Pancreas (tissue), 10 donors: ENCODE data around the gene CD300C. TPM values are rescaled to one million over a fixed set of nuclear protein-coding genes. Genes with fewer than 3 reads are reported as not detected.

Source experiments
- ATAC-seq, 4 donors: fragments of 200-7000 bp; cut with Tn5 transposase; one replicate each; pipeline versions ENCODE4 v1.8.0 to v1.9.1; 2020; ENCODE audit warnings: mild to moderate bottlenecking in 4 of 4, moderate library complexity in 4 of 4
- DNase-seq, 6 donors: peaks; one replicate each; pipeline ENCODE4 v3.0.0-alpha.2; 2020
- FAIRE-seq: peaks from 2 replicates; lab custom pipeline; 2012; peaks lifted over from hg19 to GRCh38; lab: Jason Lieb, UNC
- H3K27ac ChIP-seq, 4 donors: fragments of 200-600 bp; sonication (generic); 1 replicate in 3 of 4; 2 replicates in 1 of 4; pipeline versions ENCODE4 v1.5.0 to v1.8.0; 2020
- H3K27me3 ChIP-seq, 4 donors: fragments of 200-600 bp; one replicate each; pipeline ENCODE4 v1.8.0; 2021
- H3K36me3 ChIP-seq, 3 donors: fragments of 200-600 bp; sonication (generic) in 1 of 3; one replicate each; pipeline versions ENCODE4 v1.5.0 to v1.8.0; 2020 to 2021
- H3K4me1 ChIP-seq, 3 donors: fragments of 200-600 bp; one replicate each; pipeline ENCODE4 v1.8.0; 2021
- H3K4me3 ChIP-seq, 4 donors: fragments of 200-600 bp; sonication (generic) in 2 of 4; one replicate each; pipeline versions ENCODE4 v1.5.0 to v1.8.0; 2020 to 2021
- H3K9me3 ChIP-seq, 4 donors: fragments of 200-600 bp; one replicate each; pipeline ENCODE4 v1.8.0; 2021
- CTCF ChIP-seq, 4 donors: fragments of 200-600 bp; sonication (generic) in 3 of 4; IDR thresholded peaks; one replicate each; pipeline versions ENCODE4 v1.5.0 to v1.8.0; 2021; ENCODE audit warnings: antibody characterized with exemption in 4 of 4
- WGBS, 2 donors: extraction: QIAGEN DNeasy Blood & Tissue Kit; methylation state at CpG; one replicate each; pipeline ENCODE4 v1.1.7; 2013; 5-methylcytosine and 5-hydroxymethylcytosine counted together
- intact Hi-C, 3 donors: fragments of 100-400 bp; cut with DNase I; formaldehyde crosslinking; loops; one replicate each; pipeline versions ENCODE4 v1.11.1 to v1.14.2; 2022
- polyA plus RNA-seq, 2 donors: library from polyadenylated mRNA; stranded (reverse); fragments of 200-250 nt; gene quantifications; one replicate each; pipeline ENCODE4 v1.2.3, GENCODE V29; 2013
- total RNA-seq, 6 donors: library from RNA; stranded (reverse); fragmentation: NEBNext Ultra II Directional in 4 of 6; extraction: Animal tissue kit (Norgen Biotek cat#: 25700) in 4 of 6; gene quantifications; one replicate each; pipeline versions ENCODE4 v1.2.1 to v1.2.4, GENCODE V29; 2021 to 2023
- donor health status: healthy with polysubstance abuse.
- donor health status: DM: no; HTN: no; CAD: no; lungs with moderate emphysema.
- donor health status: DM: no; HTN: no; CAD: no.
- donor health status: control.
- donor health status: control.
- donor health status: Bipolar disorder and iron deficiency.
- donor health status: DM: yes; HTN: yes; CAD: no.
- donor health status: DM: no; HTN: no; CAD: no.
- donor health status: DM: no; HTN: no; CAD: no.
- donor health status: DM: yes; HTN: yes; CAD: no.

The CD300C gene
- total and polyA plus RNA-seq, 8 donors: 0.19 to 1.5 (median 0.22) TPM; not detected in 1

GRCh38 chr17:74585711-74586110 is 39.8 kb upstream of the CD300C start:
- intact Hi-C loops: no loop called here
- WGBS, 2 donors: 69 to 72% methylated on average over 5 of the region's 5 CpGs
- no peaks in the 10 kb centered on the region for H3K4me1 ChIP-seq
- TF ChIP-seq CTCF (IDR thresholded peaks at IDR 0.05): no peak
- H3K9me3 ChIP-seq: no peaks in the 10 kb centered on the region
- DNase-seq: no peak
- H3K27me3 ChIP-seq: peaks cover 0 to 9% (median 2%) of the 10 kb centered on the region in 4 donors
- no peak for ATAC-seq
- no peak for FAIRE-seq
- no peaks in the 10 kb centered on the region for H3K36me3 ChIP-seq
- no peak overlapping the region for H3K27ac ChIP-seq
- H3K4me3 ChIP-seq: no peak overlapping the region

- H3K36me3 ChIP-seq: no peaks in the 10 kb centered on the region
- H3K27ac ChIP-seq: no peak overlapping the region
- intact Hi-C loops: no loop called here
- peaks cover 0 to 9% (median 2%) of the 10 kb centered on the region in 4 donors for H3K27me3 ChIP-seq
- no peaks in the 10 kb centered on the region for H3K9me3 ChIP-seq
- H3K4me1 ChIP-seq: no peaks in the 10 kb centered on the region
- ATAC-seq: no peak
- TF ChIP-seq CTCF (IDR thresholded peaks at IDR 0.05): no peak
- FAIRE-seq: no peak
- DNase-seq: no peak
- WGBS, 2 donors: 57 to 74% methylated on average over 14 of the region's 14 CpGs
- no peak overlapping the region for H3K4me3 ChIP-seq
These were observed 38.6 kb upstream of the CD300C start for GRCh38 chr17:74584292-74585060.

- intact Hi-C loops: no loop called here
- no peaks in the 10 kb centered on the region for H3K36me3 ChIP-seq
- H3K27me3 ChIP-seq: peaks cover 0 to 9% (median 0%) of the 10 kb centered on the region in 4 donors
- no peak for DNase-seq
- no peak for TF ChIP-seq CTCF (IDR thresholded peaks at IDR 0.05)
- no peaks in the 10 kb centered on the region for H3K4me1 ChIP-seq
- no peak overlapping the region for H3K4me3 ChIP-seq
- FAIRE-seq: no peak
- WGBS, 2 donors: 80 to 82% methylated on average over 10 of the region's 10 CpGs
- H3K27ac ChIP-seq: no peak overlapping the region
- no peaks in the 10 kb centered on the region for H3K9me3 ChIP-seq
- no peak for ATAC-seq
These were observed 36.7 kb upstream of the CD300C start for GRCh38 chr17:74582633-74583032.

GRCh38 chr17:74579900-74580299 is 34.0 kb upstream of the CD300C start:
- DNase-seq (no peak), ATAC-seq (no peak), FAIRE-seq (no peak)
- H3K4me1 ChIP-seq: no peaks in the 10 kb centered on the region
- no peaks in the 10 kb centered on the region for H3K27me3 ChIP-seq
- H3K4me3 ChIP-seq: no peak overlapping the region
- no peaks in the 10 kb centered on the region for H3K9me3 ChIP-seq
- intact Hi-C loops: no loop called here
- no peak for TF ChIP-seq CTCF (IDR thresholded peaks at IDR 0.05)
- no peaks in the 10 kb centered on the region for H3K36me3 ChIP-seq
- no peak overlapping the region for H3K27ac ChIP-seq
- 68 to 74% methylated on average over 7 of the region's 7 CpGs for WGBS, 2 donors

- no peak for FAIRE-seq
- no peaks in the 10 kb centered on the region for H3K9me3 ChIP-seq
- no peaks in the 10 kb centered on the region for H3K4me1 ChIP-seq
- ATAC-seq: no peak
- intact Hi-C loops: no loop called here
- H3K4me3 ChIP-seq: no peak overlapping the region
- H3K27me3 ChIP-seq: no peaks in the 10 kb centered on the region
- no peaks in the 10 kb centered on the region for H3K36me3 ChIP-seq
- H3K27ac ChIP-seq: no peak overlapping the region
- TF ChIP-seq CTCF (IDR thresholded peaks at IDR 0.05): no peak
- DNase-seq: no peak
- 56 to 68% methylated on average over 9 of the region's 9 CpGs for WGBS, 2 donors
These were observed 33.1 kb upstream of the CD300C start for GRCh38 chr17:74578979-74579378.
